ENCODE data around the gene LOXHD1. TPM values are rescaled to one million over a fixed set of nuclear protein-coding genes. Genes with fewer than 3 reads are reported as not detected.

The LOXHD1 gene
- total RNA-seq, 6 experiments from 2014 or later = not detected

DNA sequence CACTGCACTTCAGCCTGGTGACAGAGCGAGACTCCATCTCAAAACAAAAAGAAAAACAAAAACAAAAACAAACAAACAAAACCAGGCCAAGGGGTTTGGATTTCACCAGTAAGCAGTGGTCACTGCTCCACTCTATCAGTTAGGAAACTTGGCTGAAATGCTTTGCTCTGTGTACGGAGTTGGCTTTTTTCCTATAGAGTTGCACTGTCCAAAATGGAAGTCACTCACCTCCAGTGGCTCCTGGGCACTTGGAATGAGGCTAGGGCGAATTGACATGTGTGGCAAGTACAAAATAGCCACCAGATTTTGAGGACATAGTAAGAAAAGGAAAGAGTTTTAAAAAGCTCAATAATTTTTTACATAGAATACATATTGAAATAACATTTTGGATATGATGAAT is 228.7 kb downstream of the LOXHD1 start:
- Histone ChIP-seq H3K36me3 (no peaks in the 10 kb centered on the region), H3K4me1 (peaks cover 0 to 24% (median 7%) of the 10 kb centered on the region in 4 donors), H3K27me3 (no peaks in the 10 kb centered on the region), H3K9me3 (no peaks in the 10 kb centered on the region), H3K27ac (no peak overlapping the region), H3K4me3 (no peak overlapping the region)
- ATAC-seq (peak; percentile 45 to 85 (median 76)), DNase-seq (peak in 1 of 3 donors; percentile 63)
- TF ChIP-seq, protein P1, sequence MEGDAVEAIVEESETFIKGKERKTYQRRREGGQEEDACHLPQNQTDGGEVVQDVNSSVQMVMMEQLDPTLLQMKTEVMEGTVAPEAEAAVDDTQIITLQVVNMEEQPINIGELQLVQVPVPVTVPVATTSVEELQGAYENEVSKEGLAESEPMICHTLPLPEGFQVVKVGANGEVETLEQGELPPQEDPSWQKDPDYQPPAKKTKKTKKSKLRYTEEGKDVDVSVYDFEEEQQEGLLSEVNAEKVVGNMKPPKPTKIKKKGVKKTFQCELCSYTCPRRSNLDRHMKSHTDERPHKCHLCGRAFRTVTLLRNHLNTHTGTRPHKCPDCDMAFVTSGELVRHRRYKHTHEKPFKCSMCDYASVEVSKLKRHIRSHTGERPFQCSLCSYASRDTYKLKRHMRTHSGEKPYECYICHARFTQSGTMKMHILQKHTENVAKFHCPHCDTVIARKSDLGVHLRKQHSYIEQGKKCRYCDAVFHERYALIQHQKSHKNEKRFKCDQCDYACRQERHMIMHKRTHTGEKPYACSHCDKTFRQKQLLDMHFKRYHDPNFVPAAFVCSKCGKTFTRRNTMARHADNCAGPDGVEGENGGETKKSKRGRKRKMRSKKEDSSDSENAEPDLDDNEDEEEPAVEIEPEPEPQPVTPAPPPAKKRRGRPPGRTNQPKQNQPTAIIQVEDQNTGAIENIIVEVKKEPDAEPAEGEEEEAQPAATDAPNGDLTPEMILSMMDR (IDR thresholded peaks at IDR 0.05) = no peak
- TF ChIP-seq POLR2A (IDR thresholded peaks at IDR 0.05) = no peak
- intact Hi-C loops (cut with DNase I) = no loop called here
- WGBS (ENCODE audit: insufficient coverage, low coverage, low lambda C conversion rate, missing lambda C conversion rate) = 32% methylated on average over 3 of the region's 3 CpGs

DNA sequence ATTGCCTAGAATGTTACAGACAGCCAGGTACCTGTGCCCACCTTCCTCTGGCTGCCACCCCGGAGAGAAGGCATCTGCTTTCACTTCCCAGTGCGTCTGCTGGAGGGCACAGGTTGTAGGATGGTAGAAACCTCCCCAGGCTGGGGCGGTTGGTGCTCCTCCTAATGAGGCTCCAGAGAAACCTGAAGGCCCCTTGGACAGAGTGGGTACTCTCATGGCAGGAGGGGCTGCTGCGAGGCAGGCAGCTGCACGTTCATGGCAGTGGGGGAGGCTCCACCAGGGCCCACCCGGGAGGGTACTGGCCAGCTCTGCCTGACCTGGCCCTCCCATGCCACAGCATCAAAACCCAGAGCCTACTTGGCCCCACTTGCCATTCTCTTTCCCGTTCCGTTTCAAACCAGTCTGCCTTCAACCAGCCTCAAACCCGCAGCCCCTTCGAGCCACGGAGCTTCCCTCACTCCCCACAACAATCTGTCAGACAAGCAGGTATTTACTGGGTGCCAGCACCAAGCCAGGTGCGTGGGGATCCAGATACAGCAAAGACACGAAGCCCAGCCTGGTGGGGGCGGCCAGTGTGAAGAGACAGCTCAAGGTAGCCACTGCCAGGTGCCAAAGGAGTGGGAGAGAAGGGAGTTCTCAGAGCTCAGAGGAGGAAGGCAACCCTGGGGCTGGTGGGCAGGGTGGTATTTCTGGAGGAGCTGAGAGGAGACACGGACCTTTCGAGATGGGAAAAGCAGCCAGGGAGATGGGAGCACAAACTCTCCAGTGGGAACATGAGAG is 229.6 kb downstream of the LOXHD1 start:
- Histone ChIP-seq H3K4me3 (no peak overlapping the region), H3K36me3 (no peaks in the 10 kb centered on the region), H3K27me3 (no peaks in the 10 kb centered on the region), H3K9me3 (no peaks in the 10 kb centered on the region), H3K27ac (no peak overlapping the region), H3K4me1 (peaks cover 0 to 33% (median 11%) of the 10 kb centered on the region in 4 donors)
- no peak for DNase-seq
- no peak for ATAC-seq
- WGBS (ENCODE audit: insufficient coverage, low coverage, low lambda C conversion rate, missing lambda C conversion rate) = 87% methylated on average over 5 of the region's 16 CpGs
- no peak for TF ChIP-seq POLR2A (IDR thresholded peaks at IDR 0.05)
- TF ChIP-seq, protein P1 (IDR thresholded peaks at IDR 0.05) = no peak
- intact Hi-C loops (cut with DNase I) = no loop called here

Other genes with a start within 250 kb of the LOXHD1 start
- under 1 TPM in 2 of 6 experiments, not detected in 4; 0.07 to 0.92 TPM for gene ST8SIA5, start 99.8 kb upstream of the LOXHD1 start, total RNA-seq